Natural killer cell (primary cell): ENCODE data around the gene TXLNG. TPM values are rescaled to one million over a fixed set of nuclear protein-coding genes. Genes with fewer than 3 reads are reported as not detected.

Experiments used
- ATAC-seq, 3 donors: fragments of 150-1000 bp in 2 of 3; fragments of 200-7000 bp in 1 of 3; cut with Tn5 transposase; 1 replicate in 1 of 3; 2 replicates in 2 of 3; pipeline ENCODE4 v1.10.0; 2021; ENCODE audit warnings: mild to moderate bottlenecking in 2 of 3, moderate library complexity in 2 of 3
- DNase-seq, 2 donors: peaks; one replicate each; pipeline versions ENCODE4 v3.0.0 to v3.0.0-alpha.2; 2013 to 2021; ENCODE audit warnings: mixed read lengths in 1 of 2
- H3K27ac ChIP-seq: one replicate; pipeline ENCODE4 v1.5.1; 2013; ENCODE audit warnings: mild to moderate bottlenecking, low read length
- H3K27me3 ChIP-seq: one replicate; pipeline ENCODE4 v1.6.1; 2013; ENCODE audit warnings: low read length; ENCODE audit not compliant: control insufficient read depth, insufficient read depth
- H3K36me3 ChIP-seq: one replicate; pipeline ENCODE4 v1.6.1; 2013; ENCODE audit warnings: low read length; ENCODE audit not compliant: control insufficient read depth, insufficient read depth
- H3K4me1 ChIP-seq: one replicate; pipeline ENCODE4 v1.6.1; 2013; ENCODE audit warnings: low read length; ENCODE audit not compliant: control insufficient read depth, insufficient read depth
- H3K4me3 ChIP-seq: one replicate; pipeline ENCODE4 v1.5.1; 2013; ENCODE audit warnings: low read length
- H3K9me3 ChIP-seq: one replicate; pipeline ENCODE4 v1.6.1; 2013; ENCODE audit warnings: low read length; ENCODE audit not compliant: control insufficient read depth, insufficient read depth
- H3K27ac Mint-ChIP-seq, 2 donors: one replicate each; pipeline ENCODE4 v1.8.0; 2022; ENCODE audit warnings: mild to moderate bottlenecking in 2 of 2, mixed read lengths in 2 of 2, moderate library complexity in 1 of 2
- H3K27me3 Mint-ChIP-seq, 2 donors: one replicate each; pipeline ENCODE4 v1.8.0; 2022; ENCODE audit warnings: low read depth in 2 of 2, mixed read lengths in 2 of 2
- H3K36me3 Mint-ChIP-seq: one replicate; pipeline ENCODE4 v1.8.0; 2022; ENCODE audit warnings: mixed read lengths
- H3K4me1 Mint-ChIP-seq, 2 donors: one replicate each; pipeline ENCODE4 v1.8.0; 2022; ENCODE audit warnings: mixed read lengths in 2 of 2
- H3K4me3 Mint-ChIP-seq: one replicate; pipeline ENCODE4 v1.8.0; 2022; ENCODE audit warnings: mild to moderate bottlenecking, moderate library complexity, mixed read lengths
- H3K9me3 Mint-ChIP-seq, 2 donors: one replicate each; pipeline ENCODE4 v1.8.0; 2022; ENCODE audit warnings: mixed read lengths in 2 of 2
- WGBS: methylation state at CpG from one replicate; pipeline ENCODE4 v1.1.7; 2013; ENCODE audit warnings: missing lambda C conversion rate; ENCODE audit not compliant: insufficient coverage; 5-methylcytosine and 5-hydroxymethylcytosine counted together
- intact Hi-C: fragments of 100-400 bp; cut with micrococcal nuclease; formaldehyde crosslinking; loops from one replicate; pipeline ENCODE4 v1.14.2; 2022
- total RNA-seq, 4 donors: library from RNA; stranded (reverse); fragments of 120-200 nt in 1 of 4; gene quantifications; one replicate each; pipeline versions ENCODE4 v1.2.3 to v1.2.4, GENCODE V29; 2013 to 2022
- TF ChIP-seq, protein P1 (sequence below): fragments of 200-600 bp; IDR thresholded peaks from one replicate; pipeline ENCODE4 v1.8.0; 2022; ENCODE audit warnings: antibody characterized with exemption

Gene TXLNG
- total RNA-seq, 3 donors from 2014 or later (not counting 1 experiment from before 2014, with no cell fraction given): 8.1 to 16.9 (median 9.9) TPM

DNA sequence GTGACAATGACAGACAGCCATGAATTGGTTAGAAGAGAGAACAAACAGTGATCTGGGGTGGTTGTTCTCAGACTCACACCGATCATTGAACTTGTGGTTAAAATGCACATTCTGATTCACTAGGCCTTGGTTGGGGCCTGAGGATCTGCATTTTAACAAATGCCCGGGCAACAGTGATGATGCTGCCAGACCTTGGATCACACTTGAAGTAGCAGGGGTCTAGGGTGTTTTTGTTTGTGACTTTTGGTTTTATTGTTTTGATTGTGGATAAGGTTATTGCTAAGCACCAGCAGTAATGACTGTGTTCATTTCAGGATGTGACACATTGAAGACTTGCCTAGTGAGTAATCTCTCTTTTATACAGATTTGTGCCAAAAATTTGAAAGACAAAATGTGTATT, 36.5 kb downstream of the TXLNG start:
- H3K9me3 ChIP-seq: no peaks in the 10 kb centered on the region
- no peak overlapping the region for H3K4me3 ChIP-seq
- peak in 1 of 3 donors; percentile 36 for ATAC-seq
- Mint-ChIP-seq H3K4me1 (no peaks in the 10 kb centered on the region), H3K27ac (no peak overlapping the region), H3K36me3 (peaks cover 6% of the 10 kb centered on the region), H3K9me3 (no peaks in the 10 kb centered on the region), H3K4me3 (no peak overlapping the region), H3K27me3 (no peaks in the 10 kb centered on the region)
- H3K27ac ChIP-seq: no peak overlapping the region
- no peaks in the 10 kb centered on the region for H3K4me1 ChIP-seq
- TF ChIP-seq, protein P1, sequence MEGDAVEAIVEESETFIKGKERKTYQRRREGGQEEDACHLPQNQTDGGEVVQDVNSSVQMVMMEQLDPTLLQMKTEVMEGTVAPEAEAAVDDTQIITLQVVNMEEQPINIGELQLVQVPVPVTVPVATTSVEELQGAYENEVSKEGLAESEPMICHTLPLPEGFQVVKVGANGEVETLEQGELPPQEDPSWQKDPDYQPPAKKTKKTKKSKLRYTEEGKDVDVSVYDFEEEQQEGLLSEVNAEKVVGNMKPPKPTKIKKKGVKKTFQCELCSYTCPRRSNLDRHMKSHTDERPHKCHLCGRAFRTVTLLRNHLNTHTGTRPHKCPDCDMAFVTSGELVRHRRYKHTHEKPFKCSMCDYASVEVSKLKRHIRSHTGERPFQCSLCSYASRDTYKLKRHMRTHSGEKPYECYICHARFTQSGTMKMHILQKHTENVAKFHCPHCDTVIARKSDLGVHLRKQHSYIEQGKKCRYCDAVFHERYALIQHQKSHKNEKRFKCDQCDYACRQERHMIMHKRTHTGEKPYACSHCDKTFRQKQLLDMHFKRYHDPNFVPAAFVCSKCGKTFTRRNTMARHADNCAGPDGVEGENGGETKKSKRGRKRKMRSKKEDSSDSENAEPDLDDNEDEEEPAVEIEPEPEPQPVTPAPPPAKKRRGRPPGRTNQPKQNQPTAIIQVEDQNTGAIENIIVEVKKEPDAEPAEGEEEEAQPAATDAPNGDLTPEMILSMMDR: no peak
- H3K36me3 ChIP-seq: peaks cover 10% of the 10 kb centered on the region
- WGBS: 100% methylated on average over 2 of the region's 2 CpGs
- intact Hi-C loops: no loop called here
- no peak for DNase-seq
- no peaks in the 10 kb centered on the region for H3K27me3 ChIP-seq

DNA sequence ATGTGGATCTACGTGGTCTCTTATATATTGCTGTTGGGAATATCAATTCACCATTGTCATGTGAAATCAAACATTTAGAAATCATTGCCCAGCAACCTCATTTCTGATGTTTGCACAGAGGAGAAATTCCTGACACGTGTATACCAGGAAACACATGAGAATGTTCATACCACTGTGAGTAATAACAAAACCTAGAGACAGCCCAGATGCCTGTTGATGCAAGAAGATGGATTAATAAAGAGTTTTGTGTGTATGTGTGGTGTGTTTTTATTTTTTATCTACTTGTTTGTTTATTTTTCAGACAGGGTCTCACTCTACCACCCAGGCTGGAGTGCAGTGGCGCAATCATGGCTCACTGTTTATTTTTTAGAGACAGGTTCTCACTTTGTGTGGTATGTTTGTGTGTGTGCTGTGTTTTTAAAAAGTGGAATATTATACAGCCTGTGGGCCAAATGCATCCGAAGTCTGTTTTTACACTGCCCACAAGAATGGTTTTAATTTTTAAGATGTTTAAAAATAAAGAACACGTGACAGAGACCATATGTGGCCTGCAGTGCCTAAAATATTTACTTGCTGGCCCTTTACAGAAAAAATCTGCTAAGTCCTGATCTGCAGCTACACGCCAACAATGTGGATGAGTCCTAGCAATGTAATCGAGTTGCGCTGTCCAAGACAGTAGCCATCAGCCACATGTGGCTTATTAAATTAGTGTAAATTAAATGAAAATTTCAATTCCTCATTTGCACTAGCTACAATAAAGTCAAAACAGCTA, 39.2 kb downstream of the TXLNG start:
- no peak overlapping the region for H3K4me3 Mint-ChIP-seq
- ATAC-seq: no peak
- TF ChIP-seq, protein P1: no peak
- peaks cover 15% of the 10 kb centered on the region for H3K36me3 Mint-ChIP-seq
- H3K4me3 ChIP-seq: no peak overlapping the region
- no peaks in the 10 kb centered on the region for H3K4me1 ChIP-seq
- no peaks in the 10 kb centered on the region for H3K9me3 Mint-ChIP-seq
- H3K9me3 ChIP-seq: no peaks in the 10 kb centered on the region
- H3K4me1 Mint-ChIP-seq: no peaks in the 10 kb centered on the region
- no peaks in the 10 kb centered on the region for H3K27me3 ChIP-seq
- H3K27me3 Mint-ChIP-seq: no peaks in the 10 kb centered on the region
- H3K36me3 ChIP-seq: peaks cover 7% of the 10 kb centered on the region
- WGBS: 94% methylated on average over 4 of the region's 8 CpGs
- intact Hi-C loops: loop anchor here (2.0 kb wide), 2 partner anchors 67 to 221 kb away; no protein-coding TSS in a partner anchor
- H3K27ac Mint-ChIP-seq: no peak overlapping the region
- no peak for DNase-seq
- H3K27ac ChIP-seq: no peak overlapping the region

DNA sequence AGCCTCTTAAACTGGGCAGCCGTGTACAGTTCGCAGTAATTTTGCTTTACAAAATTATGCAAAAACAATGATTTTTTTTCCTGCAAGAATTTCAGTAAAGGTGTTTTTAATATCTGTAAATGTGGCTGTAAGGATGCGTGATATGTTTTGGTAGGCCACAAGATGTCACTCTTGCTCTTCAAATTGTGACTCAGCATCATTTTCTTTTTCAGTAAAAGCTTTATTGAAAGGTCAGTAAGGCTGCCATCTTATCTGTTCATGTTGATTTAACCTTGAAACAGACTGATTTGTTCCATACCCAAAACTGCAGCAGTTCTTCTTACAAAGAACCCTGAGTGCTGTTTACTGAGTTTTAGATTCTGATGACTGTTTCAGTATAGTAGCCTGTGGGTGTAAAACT, 39.9 kb downstream of the TXLNG start:
- H3K36me3 ChIP-seq: peaks cover 7% of the 10 kb centered on the region
- H3K27ac ChIP-seq: no peak overlapping the region
- 81% methylated on average over 3 of the region's 3 CpGs for WGBS
- Mint-ChIP-seq H3K9me3 (no peaks in the 10 kb centered on the region), H3K36me3 (peaks cover 15% of the 10 kb centered on the region), H3K27ac (no peak overlapping the region), H3K4me3 (no peak overlapping the region), H3K27me3 (no peaks in the 10 kb centered on the region), H3K4me1 (no peaks in the 10 kb centered on the region)
- DNase-seq (peak in 1 of 2 donors; percentile 47), ATAC-seq (peak in 2 of 3 donors; percentile 42 to 55)
- intact Hi-C loops: loop anchor here (2.0 kb wide), 2 partner anchors 67 to 221 kb away; no protein-coding TSS in a partner anchor
- H3K4me1 ChIP-seq: no peaks in the 10 kb centered on the region
- H3K27me3 ChIP-seq: no peaks in the 10 kb centered on the region
- TF ChIP-seq, protein P1: peak; percentile 48
- no peaks in the 10 kb centered on the region for H3K9me3 ChIP-seq
- H3K4me3 ChIP-seq: no peak overlapping the region
